HG03442 (cell line): ENCODE measurements around the gene MAD1L1.

Source experiments
- ATAC-seq: cut with Tn5 transposase; IDR thresholded peaks from one replicate; pipeline ENCODE4 v1.9.1; 2021; ENCODE audit warnings: mild to moderate bottlenecking, moderate library complexity; ENCODE audit not compliant: unreplicated experiment

The MAD1L1 gene

GRCh38 chr7:1948887-1949680, 283.7 kb downstream of the MAD1L1 start:
- ATAC-seq = no peak

- ATAC-seq = no peak
Measured at GRCh38 chr7:1948301-1948796, 284.4 kb downstream of the MAD1L1 start.

- no peak for ATAC-seq
Measured at GRCh38 chr7:1947586-1948217, 285.0 kb downstream of the MAD1L1 start.

- no peak for ATAC-seq
Measured at GRCh38 chr7:1946773-1947450, 285.8 kb downstream of the MAD1L1 start.

GRCh38 chr7:1946025-1946772, 286.5 kb downstream of the MAD1L1 start:
- ATAC-seq = no peak

- no peak for ATAC-seq
Measured at GRCh38 chr7:1945558-1945957, 287.2 kb downstream of the MAD1L1 start.

- ATAC-seq = no peak
Measured at GRCh38 chr7:1944619-1945210, 288.0 kb downstream of the MAD1L1 start.

GRCh38 chr7:1943933-1944618, 288.7 kb downstream of the MAD1L1 start:
- no peak for ATAC-seq

GRCh38 chr7:1943326-1943725, 289.4 kb downstream of the MAD1L1 start:
- ATAC-seq = no peak

- ATAC-seq = no peak
Measured at GRCh38 chr7:1942941-1943289, 289.8 kb downstream of the MAD1L1 start.

GRCh38 chr7:1942243-1942940, 290.4 kb downstream of the MAD1L1 start:
- ATAC-seq = no peak

- ATAC-seq = no peak
Measured at GRCh38 chr7:1941464-1942242, 291.1 kb downstream of the MAD1L1 start.

GRCh38 chr7:1940863-1941262, 291.9 kb downstream of the MAD1L1 start:
- ATAC-seq = peak; percentile 16

- ATAC-seq = peak; percentile 89
Measured at GRCh38 chr7:1940402-1940786, 292.4 kb downstream of the MAD1L1 start.

- ATAC-seq = peak; percentile 14
Measured at GRCh38 chr7:1939434-1940401, 293.0 kb downstream of the MAD1L1 start.

- no peak for ATAC-seq
Measured at GRCh38 chr7:1938788-1939433, 293.8 kb downstream of the MAD1L1 start.

GRCh38 chr7:1937252-1937605, 295.5 kb downstream of the MAD1L1 start:
- no peak for ATAC-seq
